ENCODE measurements around the gene NACC2. TPM values are rescaled to one million over a fixed set of nuclear protein-coding genes. Genes with fewer than 3 reads are reported as not detected.

Gene NACC2
- total and polyA plus RNA-seq, 4 donors: 4.8 to 17.8 (median 8.8) TPM

DNA sequence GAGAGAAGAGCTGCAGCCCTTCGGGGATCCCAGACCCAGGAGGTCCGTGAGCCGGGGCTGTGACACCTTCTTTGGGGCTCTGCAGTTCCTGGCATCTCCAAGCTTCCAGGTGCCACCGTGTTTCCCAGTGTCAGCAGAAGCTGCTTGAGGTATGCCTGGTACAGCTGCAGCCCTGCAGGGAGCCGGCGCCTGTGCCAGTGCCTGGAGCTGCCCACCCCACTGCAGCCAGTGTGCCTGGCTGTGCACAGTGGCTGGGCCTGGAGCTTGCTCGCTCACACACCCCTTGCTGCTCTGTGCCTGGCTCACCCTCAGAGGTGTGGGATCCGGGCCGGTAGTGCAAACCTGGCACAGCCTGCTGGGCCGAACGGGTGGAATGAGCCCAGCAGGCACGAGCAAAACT is 65.5 kb downstream of the NACC2 start:
- no peak for DNase-seq (ENCODE audit: low spot score)
- Histone ChIP-seq H3K27me3 (ENCODE audit: control insufficient read depth in 4 of 4, insufficient read depth in 4 of 4, low read length in 3 of 4) (no peaks in the 10 kb centered on the region), H3K9me3 (ENCODE audit: control insufficient read depth in 4 of 4, low read length in 3 of 4) (no peaks in the 10 kb centered on the region), H3K36me3 (ENCODE audit: control insufficient read depth in 4 of 4, insufficient read depth in 3 of 4, low read depth in 1 of 4, low read length in 3 of 4) (peaks cover 0 to 3% (median 1%) of the 10 kb centered on the region in 4 donors), H3K4me1 (ENCODE audit: control insufficient read depth in 4 of 4, insufficient read depth in 4 of 4, low read length in 3 of 4) (peaks cover 0 to 3% (median under 1%) of the 10 kb centered on the region in 4 donors), H3K9ac (ENCODE audit: low read depth in 1 of 2, low read length in 2 of 2) (no peak overlapping the region), H3K4me3 (ENCODE audit: low read depth in 1 of 3, low read length in 3 of 3) (no peak overlapping the region), H3K27ac (ENCODE audit: low read depth in 1 of 2, low read length in 2 of 2) (no peak overlapping the region)
- WGBS: 97% methylated on average over 12 of the region's 12 CpGs
- no peak for TF ChIP-seq SP1 (IDR thresholded peaks at IDR 0.05)
- TF ChIP-seq, protein P1, sequence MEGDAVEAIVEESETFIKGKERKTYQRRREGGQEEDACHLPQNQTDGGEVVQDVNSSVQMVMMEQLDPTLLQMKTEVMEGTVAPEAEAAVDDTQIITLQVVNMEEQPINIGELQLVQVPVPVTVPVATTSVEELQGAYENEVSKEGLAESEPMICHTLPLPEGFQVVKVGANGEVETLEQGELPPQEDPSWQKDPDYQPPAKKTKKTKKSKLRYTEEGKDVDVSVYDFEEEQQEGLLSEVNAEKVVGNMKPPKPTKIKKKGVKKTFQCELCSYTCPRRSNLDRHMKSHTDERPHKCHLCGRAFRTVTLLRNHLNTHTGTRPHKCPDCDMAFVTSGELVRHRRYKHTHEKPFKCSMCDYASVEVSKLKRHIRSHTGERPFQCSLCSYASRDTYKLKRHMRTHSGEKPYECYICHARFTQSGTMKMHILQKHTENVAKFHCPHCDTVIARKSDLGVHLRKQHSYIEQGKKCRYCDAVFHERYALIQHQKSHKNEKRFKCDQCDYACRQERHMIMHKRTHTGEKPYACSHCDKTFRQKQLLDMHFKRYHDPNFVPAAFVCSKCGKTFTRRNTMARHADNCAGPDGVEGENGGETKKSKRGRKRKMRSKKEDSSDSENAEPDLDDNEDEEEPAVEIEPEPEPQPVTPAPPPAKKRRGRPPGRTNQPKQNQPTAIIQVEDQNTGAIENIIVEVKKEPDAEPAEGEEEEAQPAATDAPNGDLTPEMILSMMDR (IDR thresholded peaks at IDR 0.05; ENCODE audit: low read depth, low read length, missing input control): no peak
- no peak for TF ChIP-seq YY1 (IDR thresholded peaks at IDR 0.05)
- no peak for TF ChIP-seq JUND (IDR thresholded peaks at IDR 0.05)
- TF ChIP-seq RAD21 (IDR thresholded peaks at IDR 0.05): no peak
- TF ChIP-seq, protein P2, sequence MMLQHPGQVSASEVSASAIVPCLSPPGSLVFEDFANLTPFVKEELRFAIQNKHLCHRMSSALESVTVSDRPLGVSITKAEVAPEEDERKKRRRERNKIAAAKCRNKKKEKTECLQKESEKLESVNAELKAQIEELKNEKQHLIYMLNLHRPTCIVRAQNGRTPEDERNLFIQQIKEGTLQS (IDR thresholded peaks at IDR 0.05): no peak

DNA sequence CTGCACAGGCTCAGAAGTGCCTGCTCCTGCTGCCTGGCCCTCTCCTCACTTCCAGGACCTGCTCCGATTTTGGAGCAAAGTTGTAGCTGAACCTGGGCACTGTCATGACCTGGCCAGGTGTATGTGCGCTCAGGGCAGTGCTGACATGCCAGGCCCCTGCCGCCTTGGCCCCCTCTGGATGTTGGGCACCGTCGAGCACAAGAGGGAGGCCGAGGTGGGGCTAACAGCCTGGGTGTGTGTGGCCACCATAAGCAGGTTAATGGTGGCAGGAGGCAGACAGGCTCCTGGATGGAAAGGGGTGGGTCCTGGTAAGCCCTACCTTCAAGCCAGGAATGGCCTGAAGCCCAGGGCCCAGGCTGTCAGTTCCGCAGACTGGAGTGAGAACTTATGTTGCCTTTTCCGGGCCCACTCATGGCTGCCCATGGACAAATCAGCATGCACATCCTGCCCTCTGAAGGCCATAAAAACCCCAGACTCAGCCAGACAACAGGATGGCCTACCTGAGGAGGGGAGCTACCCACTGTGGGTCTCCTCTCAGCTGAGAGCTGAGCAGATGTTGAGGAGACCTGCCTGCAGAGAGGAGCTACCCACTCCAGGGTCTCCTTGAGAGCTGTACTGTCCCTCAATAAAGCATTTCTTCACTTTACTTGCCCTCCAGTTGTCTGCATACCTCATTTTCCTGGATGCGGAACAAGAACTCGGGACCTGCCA is 66.2 kb downstream of the NACC2 start:
- WGBS: 88% methylated on average over 10 of the region's 10 CpGs
- DNase-seq (ENCODE audit: low spot score): no peak
- TF ChIP-seq JUND (IDR thresholded peaks at IDR 0.05) (no peak), SP1 (IDR thresholded peaks at IDR 0.05) (no peak), TAF1 (conservative IDR thresholded peaks at IDR 0.05) (no peak), FOXA2 (IDR thresholded peaks at IDR 0.05) (no peak), HNF4A (conservative IDR thresholded peaks at IDR 0.05) (no peak), GABPA (IDR thresholded peaks at IDR 0.05 in 1 of 2, conservative IDR thresholded peaks at IDR 0.05 in 1 of 2) (no peak), NR2F2 (IDR thresholded peaks at IDR 0.05) (no peak), HNF4G (IDR thresholded peaks at IDR 0.05) (no peak), FOXA1 (IDR thresholded peaks at IDR 0.05) (no peak), YY1 (IDR thresholded peaks at IDR 0.05) (no peak), RXRA (IDR thresholded peaks at IDR 0.05) (no peak), RAD21 (IDR thresholded peaks at IDR 0.05) (no peak), EGR1 (IDR thresholded peaks at IDR 0.05; ENCODE audit: low read depth in 2 of 2) (no peak)
- TF ChIP-seq, protein P3, sequence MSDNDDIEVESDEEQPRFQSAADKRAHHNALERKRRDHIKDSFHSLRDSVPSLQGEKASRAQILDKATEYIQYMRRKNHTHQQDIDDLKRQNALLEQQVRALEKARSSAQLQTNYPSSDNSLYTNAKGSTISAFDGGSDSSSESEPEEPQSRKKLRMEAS (IDR thresholded peaks at IDR 0.05): no peak
- TF ChIP-seq, protein P4, sequence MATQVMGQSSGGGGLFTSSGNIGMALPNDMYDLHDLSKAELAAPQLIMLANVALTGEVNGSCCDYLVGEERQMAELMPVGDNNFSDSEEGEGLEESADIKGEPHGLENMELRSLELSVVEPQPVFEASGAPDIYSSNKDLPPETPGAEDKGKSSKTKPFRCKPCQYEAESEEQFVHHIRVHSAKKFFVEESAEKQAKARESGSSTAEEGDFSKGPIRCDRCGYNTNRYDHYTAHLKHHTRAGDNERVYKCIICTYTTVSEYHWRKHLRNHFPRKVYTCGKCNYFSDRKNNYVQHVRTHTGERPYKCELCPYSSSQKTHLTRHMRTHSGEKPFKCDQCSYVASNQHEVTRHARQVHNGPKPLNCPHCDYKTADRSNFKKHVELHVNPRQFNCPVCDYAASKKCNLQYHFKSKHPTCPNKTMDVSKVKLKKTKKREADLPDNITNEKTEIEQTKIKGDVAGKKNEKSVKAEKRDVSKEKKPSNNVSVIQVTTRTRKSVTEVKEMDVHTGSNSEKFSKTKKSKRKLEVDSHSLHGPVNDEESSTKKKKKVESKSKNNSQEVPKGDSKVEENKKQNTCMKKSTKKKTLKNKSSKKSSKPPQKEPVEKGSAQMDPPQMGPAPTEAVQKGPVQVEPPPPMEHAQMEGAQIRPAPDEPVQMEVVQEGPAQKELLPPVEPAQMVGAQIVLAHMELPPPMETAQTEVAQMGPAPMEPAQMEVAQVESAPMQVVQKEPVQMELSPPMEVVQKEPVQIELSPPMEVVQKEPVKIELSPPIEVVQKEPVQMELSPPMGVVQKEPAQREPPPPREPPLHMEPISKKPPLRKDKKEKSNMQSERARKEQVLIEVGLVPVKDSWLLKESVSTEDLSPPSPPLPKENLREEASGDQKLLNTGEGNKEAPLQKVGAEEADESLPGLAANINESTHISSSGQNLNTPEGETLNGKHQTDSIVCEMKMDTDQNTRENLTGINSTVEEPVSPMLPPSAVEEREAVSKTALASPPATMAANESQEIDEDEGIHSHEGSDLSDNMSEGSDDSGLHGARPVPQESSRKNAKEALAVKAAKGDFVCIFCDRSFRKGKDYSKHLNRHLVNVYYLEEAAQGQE (IDR thresholded peaks at IDR 0.05): no peak
- TF ChIP-seq, protein P5, sequence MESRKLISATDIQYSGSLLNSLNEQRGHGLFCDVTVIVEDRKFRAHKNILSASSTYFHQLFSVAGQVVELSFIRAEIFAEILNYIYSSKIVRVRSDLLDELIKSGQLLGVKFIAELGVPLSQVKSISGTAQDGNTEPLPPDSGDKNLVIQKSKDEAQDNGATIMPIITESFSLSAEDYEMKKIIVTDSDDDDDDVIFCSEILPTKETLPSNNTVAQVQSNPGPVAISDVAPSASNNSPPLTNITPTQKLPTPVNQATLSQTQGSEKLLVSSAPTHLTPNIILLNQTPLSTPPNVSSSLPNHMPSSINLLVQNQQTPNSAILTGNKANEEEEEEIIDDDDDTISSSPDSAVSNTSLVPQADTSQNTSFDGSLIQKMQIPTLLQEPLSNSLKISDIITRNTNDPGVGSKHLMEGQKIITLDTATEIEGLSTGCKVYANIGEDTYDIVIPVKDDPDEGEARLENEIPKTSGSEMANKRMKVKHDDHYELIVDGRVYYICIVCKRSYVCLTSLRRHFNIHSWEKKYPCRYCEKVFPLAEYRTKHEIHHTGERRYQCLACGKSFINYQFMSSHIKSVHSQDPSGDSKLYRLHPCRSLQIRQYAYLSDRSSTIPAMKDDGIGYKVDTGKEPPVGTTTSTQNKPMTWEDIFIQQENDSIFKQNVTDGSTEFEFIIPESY (IDR thresholded peaks at IDR 0.05): no peak
- TF ChIP-seq, protein P1 (IDR thresholded peaks at IDR 0.05; ENCODE audit: low read depth, low read length, missing input control): no peak
- TF ChIP-seq, protein P2 (IDR thresholded peaks at IDR 0.05): no peak
- Histone ChIP-seq H3K4me1 (ENCODE audit: control insufficient read depth in 4 of 4, insufficient read depth in 4 of 4, low read length in 3 of 4) (peaks cover 0 to 3% (median under 1%) of the 10 kb centered on the region in 4 donors), H3K9ac (ENCODE audit: low read depth in 1 of 2, low read length in 2 of 2) (no peak overlapping the region), H3K9me3 (ENCODE audit: control insufficient read depth in 4 of 4, low read length in 3 of 4) (no peaks in the 10 kb centered on the region), H3K27me3 (ENCODE audit: control insufficient read depth in 4 of 4, insufficient read depth in 4 of 4, low read length in 3 of 4) (no peaks in the 10 kb centered on the region), H3K4me3 (ENCODE audit: low read depth in 1 of 3, low read length in 3 of 3) (no peak overlapping the region), H3K27ac (ENCODE audit: low read depth in 1 of 2, low read length in 2 of 2) (no peak overlapping the region), H3K36me3 (ENCODE audit: control insufficient read depth in 4 of 4, insufficient read depth in 3 of 4, low read depth in 1 of 4, low read length in 3 of 4) (peaks cover 0 to 3% (median 1%) of the 10 kb centered on the region in 4 donors)

Measured in liver (tissue), 9 donors.